Measurements from ENCODE around the gene MLANA. TPM values are rescaled to one million over a fixed set of nuclear protein-coding genes. Genes with fewer than 3 reads are reported as not detected.

Gene MLANA
- total and polyA plus RNA-seq, 5 donors, result not detected

Other genes starting within 250 kb of the MLANA start
- gene ERMP1, start 57.8 kb upstream of the MLANA start, total RNA-seq, result 10 to 100 TPM; 13.3 to 26.8 (median 21.9) TPM
- gene ERMP1, start 57.8 kb upstream of the MLANA start, polyA plus RNA-seq, result 8.6 TPM
- 10 to 100 TPM; 19.7 to 28.1 (median 22.7) TPM for gene RANBP6, start 124.7 kb downstream of the MLANA start, total RNA-seq
- 9.8 TPM for gene RANBP6, start 124.7 kb downstream of the MLANA start, polyA plus RNA-seq